Keratinocyte (primary cell): ENCODE data around the gene PIEZO1. TPM values are rescaled to one million over a fixed set of nuclear protein-coding genes. Genes with fewer than 3 reads are reported as not detected.

ENCODE experiments used
- DNase-seq: peaks from one replicate; pipeline ENCODE4 v3.0.0-alpha.2; 2011; ENCODE audit warnings: low read depth, missing footprints, low spot score
- FAIRE-seq: peaks from 2 replicates; lab custom pipeline; 2011; peaks lifted over from hg19 to GRCh38; lab: Jason Lieb, UNC
- H2AFZ ChIP-seq: 2 replicates; pipeline ENCODE4 v1.6.0; 2012; ENCODE audit warnings: low read length, control low read depth, inconsistent platforms; ENCODE audit not compliant: control insufficient read depth
- H3K27ac ChIP-seq: 2 replicates; pipeline ENCODE4 v1.5.1; 2011; ENCODE audit warnings: low read length; ENCODE audit not compliant: control insufficient read depth, insufficient read depth
- H3K27me3 ChIP-seq: 3 replicates; pipeline ENCODE4 v1.6.0; 2011; ENCODE audit warnings: low read length; ENCODE audit not compliant: control insufficient read depth, insufficient read depth; ENCODE audit errors: extremely low read depth
- H3K36me3 ChIP-seq, 2 experiments: 2 replicates in 1 of 2; 3 replicates in 1 of 2; pipeline ENCODE4 v1.5.1; 2011; ENCODE audit warnings: low read length in 2 of 2, mild to moderate bottlenecking in 1 of 2; ENCODE audit not compliant: control insufficient read depth in 2 of 2, insufficient read depth in 2 of 2; ENCODE audit errors: extremely low read depth in 1 of 2
- H3K4me1 ChIP-seq: 3 replicates; pipeline ENCODE4 v1.5.1; 2011; ENCODE audit warnings: low read length; ENCODE audit not compliant: control insufficient read depth, insufficient read depth; ENCODE audit errors: extremely low read depth
- H3K4me2 ChIP-seq: 3 replicates; pipeline ENCODE4 v1.6.0; 2011; ENCODE audit warnings: low read depth, low read length; ENCODE audit not compliant: control insufficient read depth, insufficient read depth; ENCODE audit errors: extremely low read depth
- H3K4me3 ChIP-seq, 3 experiments: fragments of 200-600 bp in 1 of 3; sonication (generic) in 1 of 3; 2 replicates in 2 of 3; 3 replicates in 1 of 3; pipeline ENCODE4 v1.5.1; 2011 to 2016; ENCODE audit warnings: low read length in 3 of 3, mild to moderate bottlenecking in 3 of 3, control low read depth in 2 of 3, inconsistent platforms in 1 of 3, low read depth in 1 of 3, mixed read lengths in 1 of 3, mixed run types in 1 of 3, moderate library complexity in 1 of 3; ENCODE audit not compliant: control insufficient read depth in 2 of 3, insufficient read depth in 2 of 3; ENCODE audit errors: extremely low read depth in 1 of 3
- H3K79me2 ChIP-seq: 2 replicates; pipeline ENCODE4 v1.6.0; 2012; ENCODE audit warnings: low read length; ENCODE audit not compliant: control insufficient read depth, insufficient read depth
- H3K9ac ChIP-seq: 3 replicates; pipeline ENCODE4 v1.6.0; 2011; ENCODE audit warnings: low read length; ENCODE audit not compliant: control insufficient read depth, insufficient read depth; ENCODE audit errors: extremely low read depth
- H3K9me1 ChIP-seq: 3 replicates; pipeline ENCODE4 v1.6.0; 2011; ENCODE audit warnings: low read length; ENCODE audit not compliant: control insufficient read depth, insufficient read depth; ENCODE audit errors: extremely low read depth
- H3K9me3 ChIP-seq: 2 replicates; pipeline ENCODE4 v1.5.1; 2012; ENCODE audit warnings: low read depth, low read length; ENCODE audit not compliant: control insufficient read depth
- H4K20me1 ChIP-seq: 3 replicates; pipeline ENCODE4 v1.6.0; 2011; ENCODE audit warnings: low read length; ENCODE audit not compliant: control insufficient read depth, insufficient read depth; ENCODE audit errors: extremely low read depth
- CTCF ChIP-seq, 3 experiments: IDR thresholded peaks in 1 of 3; conservative IDR thresholded peaks in 1 of 3; optimal IDR thresholded peaks in 1 of 3; 2 replicates in 2 of 3; 3 replicates in 1 of 3; pipeline versions ENCODE3 to v1.5.1; 2011; ENCODE audit warnings: low read length in 3 of 3, mild to moderate bottlenecking in 3 of 3, moderate library complexity in 2 of 3, control low read depth in 1 of 3, inconsistent platforms in 1 of 3; ENCODE audit not compliant: insufficient read depth in 2 of 3; ENCODE audit errors: extremely low read depth in 1 of 3
- EZH2 ChIP-seq: IDR thresholded peaks from one replicate; pipeline ENCODE4 v1.6.1; 2012; ENCODE audit warnings: inconsistent platforms, mild to moderate bottlenecking, low read length, moderate library complexity
- dilution Hi-C: fragments of 300-500 bp; cut with MboI; formaldehyde crosslinking; loops from one replicate; pipeline ENCODE4 v1.7.0; 2020; ENCODE audit warnings: low sequenced_read_pairs; ENCODE audit not compliant: extremely low pct_ligation_motif_present
- polyA plus RNA-seq, 5 experiments: library from polyadenylated mRNA; depleted of rRNA in 3 of 5; stranded (reverse) in 3 of 5; stranded (forward) in 1 of 5; unstranded in 1 of 5; fragments of >200 nt; gene quantifications; 1 replicate in 1 of 5; 2 replicates in 3 of 5; 3 replicates in 1 of 5; pipeline versions ENCODE4 v1.2.1 to v1.2.3, GENCODE V29; 2011 to 2012; ENCODE audit warnings: missing spikeins in 2 of 5, low read depth in 1 of 5, low replicate concordance in 1 of 5

Gene PIEZO1
- polyA plus RNA-seq, 1 donor (not counting 4 experiments of a cell fraction or from before 2014, with no cell fraction given): 62.8 TPM

- Histone ChIP-seq H3K27ac (no peak overlapping the region), H3K9me1 (peaks cover 2% of the 10 kb centered on the region), H3K79me2 (no peaks in the 10 kb centered on the region), H3K4me3 (no peak overlapping the region), H3K4me1 (peaks cover 6% of the 10 kb centered on the region), H3K27me3 (no peaks in the 10 kb centered on the region), H2AFZ (no peak overlapping the region), H4K20me1 (peaks cover 14% of the 10 kb centered on the region), H3K36me3 (peaks cover 33 to 40% of the 10 kb centered on the region in 2 experiments), H3K9ac (no peak overlapping the region), H3K9me3 (no peaks in the 10 kb centered on the region), H3K4me2 (no peak overlapping the region)
- no peak for FAIRE-seq
- TF ChIP-seq CTCF (optimal IDR thresholded peaks at IDR 0.05 in 1 of 3, IDR thresholded peaks at IDR 0.05 in 1 of 3, conservative IDR thresholded peaks at IDR 0.05 in 1 of 3; ENCODE audit: extremely low read depth in 1 of 3, insufficient read depth in 2 of 3, low read length in 3 of 3) (no peak), EZH2 (no peak)
- dilution Hi-C loops: no loop called here
- DNase-seq: no peak
Observed at GRCh38 chr16:88735616-88736015, 49.4 kb downstream of the PIEZO1 start.

- Histone ChIP-seq H3K27ac (no peak overlapping the region), H3K4me2 (no peak overlapping the region), H3K79me2 (no peaks in the 10 kb centered on the region), H3K4me1 (peaks cover 6% of the 10 kb centered on the region), H2AFZ (no peak overlapping the region), H3K36me3 (peaks cover 30 to 39% of the 10 kb centered on the region in 2 experiments), H3K9me1 (peaks cover 2% of the 10 kb centered on the region), H3K9me3 (no peaks in the 10 kb centered on the region), H3K27me3 (no peaks in the 10 kb centered on the region), H4K20me1 (peaks cover 9% of the 10 kb centered on the region), H3K4me3 (no peak overlapping the region), H3K9ac (no peak overlapping the region)
- TF ChIP-seq CTCF (optimal IDR thresholded peaks at IDR 0.05 in 1 of 3, IDR thresholded peaks at IDR 0.05 in 1 of 3, conservative IDR thresholded peaks at IDR 0.05 in 1 of 3; ENCODE audit: extremely low read depth in 1 of 3, insufficient read depth in 2 of 3, low read length in 3 of 3) (no peak), EZH2 (no peak)
- no peak for FAIRE-seq
- dilution Hi-C loops: no loop called here
- DNase-seq: no peak
Observed at GRCh38 chr16:88735121-88735520, 49.9 kb downstream of the PIEZO1 start.
